DMS153 treated with DMSO at 0.1 percent for 48 hours (cell line): ENCODE results near the gene VAV2.

Experiments used
- DNase-seq: peaks from one replicate; lab custom pipeline; 2025; ENCODE audit not compliant: unreplicated experiment; lab: John Stamatoyannopoulos, UW

The VAV2 gene

DNA sequence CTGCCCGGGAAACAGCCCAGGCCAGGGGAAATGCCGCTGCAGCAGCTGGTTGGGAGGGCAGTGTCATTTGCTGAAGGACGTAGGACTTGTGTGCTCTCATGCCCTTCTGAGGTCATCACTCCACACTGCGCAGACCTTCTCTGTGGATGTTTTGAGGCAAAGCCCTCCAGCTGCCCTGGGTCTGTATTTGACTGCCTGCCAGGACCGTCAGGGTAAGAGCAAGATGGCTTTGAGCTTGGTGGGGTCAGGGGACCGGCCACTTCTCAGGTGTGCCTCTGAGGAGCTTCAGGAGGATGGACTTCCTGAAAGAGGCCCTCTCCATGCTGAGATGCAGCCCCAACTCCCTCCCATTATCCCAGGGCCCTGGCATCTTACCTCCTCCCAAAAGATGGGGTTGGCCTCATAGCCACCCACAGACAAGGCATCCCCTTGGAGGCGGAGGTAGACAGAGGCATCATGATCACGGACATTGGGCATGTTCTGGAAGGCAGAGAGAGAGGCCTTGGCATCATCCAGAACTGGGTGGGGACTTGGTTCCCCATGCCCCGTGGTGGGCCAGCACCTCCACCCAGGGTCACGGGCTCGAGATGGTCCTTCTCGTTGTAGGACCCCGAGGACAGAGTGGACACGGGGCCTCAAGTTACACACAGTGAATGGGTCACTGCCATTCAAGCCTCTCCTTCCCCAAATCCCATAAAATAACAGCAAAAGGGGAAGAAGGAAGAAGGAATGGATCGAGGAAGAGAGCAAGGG is 273.4 kb downstream of the VAV2 start:
- no peak for DNase-seq

DNA sequence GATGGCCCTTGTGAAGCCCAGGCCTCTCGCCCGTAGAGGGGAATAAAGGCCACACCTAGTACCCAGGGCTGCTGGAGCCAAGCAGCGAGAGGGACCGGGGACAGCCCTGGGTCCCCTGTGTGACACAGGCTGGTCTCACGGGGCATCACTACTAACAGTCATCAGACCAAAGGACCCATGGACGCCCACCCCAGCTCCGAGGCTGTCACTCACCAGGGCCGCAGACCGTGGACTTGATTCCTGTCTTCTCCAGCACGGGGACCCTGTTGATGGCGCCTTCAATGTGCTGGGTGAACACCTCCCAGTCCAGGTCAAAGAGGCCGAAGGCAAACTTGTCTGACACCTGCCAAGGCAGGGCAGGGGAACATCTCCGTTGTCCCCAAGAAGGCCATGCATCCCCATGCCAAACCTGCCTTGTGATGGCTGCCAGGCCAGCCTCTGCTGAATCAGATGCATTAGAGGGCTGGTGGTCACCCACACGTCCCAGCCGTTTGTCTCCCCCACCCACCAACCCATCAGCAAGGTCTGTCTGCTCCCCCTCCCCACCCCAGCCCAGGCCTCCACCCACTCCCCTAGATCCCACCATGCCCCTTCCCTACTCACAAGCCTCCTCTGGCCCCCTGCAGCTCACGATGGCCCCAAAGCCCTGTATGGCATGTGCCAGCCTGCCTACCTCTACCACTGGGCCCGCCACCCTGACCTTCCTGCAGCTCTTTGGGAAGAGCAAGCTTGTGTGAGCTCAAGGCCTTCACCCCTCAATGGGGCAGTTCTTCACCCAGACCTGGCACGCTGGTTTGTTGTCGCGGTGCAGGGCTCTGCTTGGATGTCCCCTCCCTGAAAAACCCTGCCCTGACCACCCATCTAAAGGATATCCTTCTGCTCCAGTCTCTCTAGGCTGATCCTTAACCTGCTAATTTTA is 274.8 kb downstream of the VAV2 start:
- DNase-seq: no peak

DNA sequence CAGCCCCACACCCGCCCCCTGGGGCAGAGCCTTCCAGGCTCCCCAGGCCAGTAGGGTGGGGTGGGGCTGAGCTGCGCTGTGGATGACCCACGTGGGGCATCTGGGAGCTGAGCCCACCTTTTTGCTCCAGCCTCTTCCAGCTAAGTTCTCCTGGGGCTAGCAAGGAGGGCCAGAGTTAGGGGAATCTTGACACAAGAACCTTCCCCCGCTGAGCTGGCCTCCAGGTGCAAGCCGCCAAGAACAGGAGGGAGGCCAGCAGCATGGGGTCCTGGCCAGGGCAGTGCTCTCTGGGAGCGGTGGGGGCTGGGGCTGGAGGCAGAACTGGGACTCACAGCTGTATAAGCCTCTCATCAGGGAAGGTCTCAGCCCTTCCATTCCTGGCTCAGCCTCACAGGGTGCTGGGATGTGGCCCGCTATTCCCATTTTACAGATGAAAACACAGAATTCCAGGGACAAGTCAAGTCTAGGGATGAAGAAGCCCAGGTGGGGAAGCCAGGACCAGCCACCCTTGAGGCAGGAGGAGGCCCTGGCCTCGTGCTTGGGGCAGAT is 275.5 kb downstream of the VAV2 start:
- no peak for DNase-seq

DNA sequence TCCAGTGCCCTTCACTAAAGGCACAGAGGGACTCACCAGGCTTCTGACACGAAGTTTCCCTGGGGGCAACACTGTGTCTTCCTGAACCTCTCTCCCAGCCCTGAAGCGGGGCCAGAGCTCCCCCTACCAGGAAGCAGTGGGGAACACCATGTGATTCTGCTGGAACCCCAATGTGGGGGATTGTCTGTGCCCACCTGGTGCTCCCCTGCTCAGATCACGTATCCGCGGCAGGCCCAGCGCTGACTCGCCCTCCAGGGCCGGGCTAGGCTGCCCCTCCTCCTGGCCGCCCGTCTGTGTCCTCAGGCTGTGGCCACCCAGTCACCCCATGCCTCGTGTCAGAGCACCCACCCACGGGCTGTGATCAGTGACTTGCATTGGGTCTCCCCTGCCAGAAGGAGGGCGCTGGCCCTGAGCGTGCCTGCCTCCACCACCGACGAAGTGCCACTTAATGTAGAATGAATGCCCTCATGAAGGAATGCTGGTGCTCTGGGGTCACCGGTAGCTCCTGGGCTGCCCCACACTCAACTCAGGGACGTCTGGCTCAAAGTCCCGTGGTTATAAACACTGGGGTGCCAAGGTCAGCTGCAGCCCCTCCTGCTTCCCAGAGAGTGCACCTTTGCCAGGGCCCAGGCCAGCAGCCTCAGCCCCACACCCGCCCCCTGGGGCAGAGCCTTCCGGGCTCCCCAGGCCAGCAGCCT is 276.1 kb downstream of the VAV2 start:
- no peak for DNase-seq

DNA sequence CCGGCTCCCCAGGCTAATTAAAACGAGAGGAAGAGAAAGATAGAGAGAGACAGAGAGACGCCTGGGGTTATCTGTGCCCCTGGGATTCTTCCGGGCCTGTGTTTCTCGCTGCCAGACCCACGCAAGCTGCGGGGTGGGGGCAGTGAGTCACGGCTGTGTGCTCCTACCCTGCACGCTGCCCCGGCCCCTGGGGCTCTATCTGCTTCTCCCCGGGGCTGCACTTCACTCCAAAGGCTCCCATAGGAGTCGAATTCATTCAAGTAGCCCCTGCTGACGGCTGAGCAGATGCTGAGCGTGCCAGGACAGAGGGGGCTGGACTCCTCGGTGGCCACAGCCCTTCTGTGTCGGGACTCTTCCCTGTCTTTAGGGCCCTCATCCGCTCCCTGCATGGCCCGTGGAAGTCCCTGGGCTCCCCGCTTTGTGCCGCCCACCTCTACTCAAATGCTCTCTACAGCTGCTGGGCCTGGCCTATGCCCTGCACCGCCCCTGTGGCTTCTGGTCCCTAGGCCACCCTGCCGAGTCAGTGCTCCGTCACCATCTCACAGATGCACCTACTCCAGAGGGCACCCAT is 276.7 kb downstream of the VAV2 start:
- DNase-seq: no peak

DNA sequence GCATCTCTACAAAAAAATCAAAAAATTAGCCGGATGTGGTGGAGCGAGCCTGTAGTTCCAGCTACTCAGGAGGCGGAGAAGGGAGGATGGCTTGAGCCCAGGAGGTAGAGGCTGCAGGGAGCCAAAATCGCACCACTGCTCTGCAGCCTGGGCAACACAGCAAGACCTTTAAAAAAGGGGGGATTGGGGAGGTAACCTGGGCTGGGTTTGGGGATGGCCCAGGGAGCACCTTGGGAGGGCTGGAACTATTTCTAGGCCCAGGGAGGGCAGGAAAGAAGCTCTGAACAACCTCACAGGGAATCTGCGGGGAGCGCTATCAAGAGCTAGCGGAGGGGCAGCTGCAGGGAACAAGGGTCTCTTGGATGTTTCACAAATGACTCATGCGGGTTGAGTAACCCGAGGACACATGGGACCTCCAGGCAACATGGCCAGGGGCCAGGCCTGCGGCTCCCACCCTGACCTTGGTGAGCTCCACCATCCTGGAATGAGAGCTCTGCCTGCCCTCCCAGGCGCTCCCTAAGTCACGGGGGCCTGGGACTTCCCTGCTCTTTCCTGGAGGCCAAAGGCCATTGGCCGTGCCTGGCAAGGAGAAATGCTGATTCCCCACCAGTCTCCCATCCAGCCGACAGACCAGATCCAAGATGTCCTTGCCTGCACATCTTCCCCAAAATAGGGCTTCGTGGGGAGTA is 277.4 kb downstream of the VAV2 start:
- no peak for DNase-seq

DNA sequence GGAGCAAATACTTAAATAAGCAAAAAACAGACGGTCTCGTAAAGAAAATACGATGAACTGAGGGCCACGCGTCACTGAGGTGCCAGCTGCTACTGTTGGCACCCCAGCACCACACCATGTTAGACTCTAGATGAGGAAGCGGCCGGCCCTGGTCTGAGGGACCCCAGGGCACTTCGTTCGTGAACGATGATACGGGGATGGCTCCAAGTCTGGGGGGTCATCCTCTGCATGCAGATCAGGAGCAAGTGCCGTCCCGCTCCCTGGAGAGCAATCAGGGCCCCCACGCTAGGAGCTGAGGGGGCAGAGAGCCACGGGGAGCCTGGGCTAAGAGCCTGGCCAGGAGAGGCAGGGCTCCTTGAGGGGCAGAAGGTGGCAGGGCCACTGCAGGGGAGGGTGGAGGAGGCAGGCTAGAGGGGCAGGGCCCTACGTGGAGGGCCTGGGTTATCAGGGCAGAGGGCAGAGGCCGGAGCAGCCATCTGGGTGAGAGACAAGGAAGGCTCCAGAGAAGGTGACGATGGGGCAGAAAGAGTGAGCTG is 278.1 kb downstream of the VAV2 start:
- no peak for DNase-seq

DNA sequence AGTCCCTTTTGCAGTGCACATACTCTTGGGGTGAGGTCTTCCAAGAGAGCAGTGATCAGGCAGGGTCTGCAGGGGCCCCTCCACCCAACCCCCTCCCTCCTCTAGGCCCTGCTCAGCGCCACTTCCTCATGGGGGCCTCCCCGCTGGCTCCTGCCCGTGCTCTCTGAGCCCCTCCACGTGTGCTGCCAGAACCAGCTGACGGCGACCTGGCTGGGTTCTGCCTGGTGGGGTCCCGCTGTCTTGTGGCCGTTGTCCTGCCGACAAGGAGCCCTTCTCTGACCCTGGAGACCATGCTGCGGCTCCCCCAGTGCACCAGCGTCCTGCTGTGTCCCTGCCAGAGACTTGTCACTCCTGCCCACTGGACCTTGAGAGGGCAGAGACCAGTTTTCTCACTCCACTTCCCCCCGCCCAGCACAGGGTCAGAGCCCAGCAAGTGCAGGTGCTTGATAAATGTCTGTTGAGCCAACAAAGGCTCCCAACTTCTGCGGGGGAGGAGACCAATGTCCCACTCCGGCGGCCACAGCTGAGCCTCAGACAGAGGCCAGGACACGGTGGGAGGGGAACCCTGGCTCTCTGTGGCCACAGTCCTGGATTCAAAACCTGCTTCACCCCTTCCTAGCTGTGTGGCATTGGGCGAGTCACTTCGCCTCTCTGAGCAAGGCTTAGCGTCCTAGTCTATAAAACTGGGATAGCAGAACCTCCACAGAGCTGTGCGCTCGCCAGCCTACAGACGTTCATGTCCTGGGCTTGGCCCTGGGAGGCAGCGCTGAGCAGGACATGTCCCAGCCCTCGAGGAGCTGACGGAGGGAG is 278.8 kb downstream of the VAV2 start:
- DNase-seq: no peak

DNA sequence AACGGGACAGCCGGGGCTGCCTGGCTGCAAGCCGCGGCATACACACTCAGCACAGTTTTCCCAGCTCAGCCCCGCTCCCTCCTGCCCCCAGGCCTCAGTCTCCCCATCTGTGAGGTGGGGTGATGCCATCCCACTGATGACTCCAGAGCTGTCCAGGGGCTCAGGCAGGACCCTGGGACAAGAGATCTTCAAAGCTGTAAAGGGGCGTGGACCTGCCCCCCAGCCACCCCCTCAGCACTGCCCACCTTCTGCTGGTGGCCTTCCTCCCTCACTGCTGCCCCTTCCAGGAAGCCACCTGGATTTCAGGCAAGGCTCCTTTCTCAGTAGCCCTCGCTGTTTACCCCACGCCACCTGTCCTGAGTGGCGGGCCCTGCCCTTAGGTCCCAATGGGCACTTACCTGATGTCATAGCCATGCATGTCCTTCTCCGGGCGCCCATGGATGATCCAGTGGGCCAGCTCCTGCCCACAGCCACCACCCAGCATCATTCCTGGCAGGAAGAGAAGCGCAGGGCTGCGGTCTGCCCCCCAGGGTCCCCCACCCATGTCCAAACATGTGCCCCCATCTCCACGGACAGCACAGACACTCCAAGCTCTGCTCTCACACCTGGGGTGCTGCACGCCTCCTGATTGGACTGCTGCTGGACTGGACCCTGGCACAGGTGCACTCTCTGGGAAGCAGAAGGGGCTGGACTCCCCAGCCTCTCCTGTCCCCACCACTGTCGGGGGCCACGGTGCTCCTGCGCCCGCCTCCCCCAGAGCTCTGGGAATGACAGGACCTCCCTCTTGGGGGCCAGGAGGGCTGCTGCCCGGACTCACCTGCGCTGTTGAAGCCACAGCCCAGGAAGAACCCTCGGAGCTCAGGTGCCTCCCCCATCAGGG is 279.7 kb downstream of the VAV2 start:
- DNase-seq: no peak
